Upper lobe of left lung (tissue), 6 donors: ENCODE data around the gene RFK. TPM values are rescaled to one million over a fixed set of nuclear protein-coding genes. Genes with fewer than 3 reads are reported as not detected.

Experiments used
- ATAC-seq, 2 donors: fragments of 200-7000 bp; cut with Tn5 transposase; one replicate each; pipeline ENCODE4 v1.9.1; 2022; ENCODE audit warnings: mild to moderate bottlenecking in 2 of 2, moderate library complexity in 2 of 2; ENCODE audit not compliant: low FRiP score in 2 of 2
- DNase-seq, 2 donors: peaks; one replicate each; pipeline ENCODE4 v3.0.0-alpha.2; 2019 to 2020
- H3K27ac ChIP-seq, 4 donors: fragments of 200-600 bp; sonication (generic); one replicate each; pipeline ENCODE4 v1.5.1; 2016 to 2019
- H3K27me3 ChIP-seq, 4 donors: fragments of 200-600 bp; sonication (generic); one replicate each; pipeline ENCODE4 v1.5.1; 2017 to 2019
- H3K36me3 ChIP-seq, 4 donors: fragments of 200-600 bp; sonication (generic); one replicate each; pipeline ENCODE4 v1.5.1; 2016 to 2019
- H3K4me1 ChIP-seq, 4 donors: fragments of 200-600 bp; sonication (generic); one replicate each; pipeline ENCODE4 v1.5.1; 2018 to 2019
- H3K4me3 ChIP-seq, 4 donors: fragments of 200-600 bp; sonication (generic); one replicate each; pipeline ENCODE4 v1.5.1; 2017 to 2019; ENCODE audit warnings: mild to moderate bottlenecking in 2 of 4, moderate library complexity in 1 of 4
- H3K9me3 ChIP-seq, 4 donors: fragments of 200-600 bp; sonication (generic); one replicate each; pipeline ENCODE4 v1.5.1; 2018 to 2019
- CTCF ChIP-seq, 6 experiments: fragments of 450-650 bp in 4 of 6; fragments of 200-600 bp in 2 of 6; sonication (generic) in 2 of 6; IDR thresholded peaks; one replicate each; pipeline ENCODE4 v1.5.1; 2016 to 2019; ENCODE audit warnings: antibody characterized with exemption in 6 of 6
- EP300 ChIP-seq, 4 donors: sonication (generic); formaldehyde crosslinking; IDR thresholded peaks; one replicate each; pipeline ENCODE4 v1.5.1; 2017; ENCODE audit warnings: antibody characterized with exemption in 4 of 4, control low read depth in 2 of 4
- POLR2A ChIP-seq, 4 donors: fragments of 450-650 bp; IDR thresholded peaks; one replicate each; pipeline ENCODE4 v1.5.1; 2016 to 2017; ENCODE audit warnings: antibody characterized with exemption in 4 of 4, mild to moderate bottlenecking in 2 of 4
- POLR2AphosphoS5 ChIP-seq, 2 donors: sonication (generic); formaldehyde crosslinking; IDR thresholded peaks; one replicate each; pipeline ENCODE4 v1.5.1; 2017; ENCODE audit warnings: antibody characterized with exemption in 2 of 2
- WGBS, 2 donors: methylation state at CpG; one replicate each; pipeline ENCODE4 v1.1.5; 2017 to 2018; 5-methylcytosine and 5-hydroxymethylcytosine counted together
- total RNA-seq, 6 donors: library from RNA; depleted of rRNA in 4 of 6; stranded (reverse); fragments of >200 nt in 4 of 6; gene quantifications; one replicate each; pipeline versions ENCODE4 v1.1.0 to v1.2.1, GENCODE V29; 2016 to 2021
- donor health status: DM: no; HTN: no; CAD: no; lungs with moderate emphysema.
- donor health status: DM: no; HTN: yes; CAD: no; lungs with severe emphysema.

RFK gene
- total RNA-seq, 6 donors from 2014 or later = 4.8 to 24.3 (median 14.7) TPM

- no peak for TF ChIP-seq EP300 (IDR thresholded peaks at IDR 0.05)
- no peak for TF ChIP-seq CTCF (IDR thresholded peaks at IDR 0.05)
- no peak for TF ChIP-seq POLR2A (IDR thresholded peaks at IDR 0.05)
- TF ChIP-seq POLR2AphosphoS5 (IDR thresholded peaks at IDR 0.05) = no peak
- no peak overlapping the region for H3K27ac ChIP-seq
- H3K27me3 ChIP-seq = no peaks in the 10 kb centered on the region
- no peaks in the 10 kb centered on the region for H3K9me3 ChIP-seq
- H3K4me1 ChIP-seq = no peaks in the 10 kb centered on the region
- H3K36me3 ChIP-seq = no peaks in the 10 kb centered on the region
- ATAC-seq (no peak), DNase-seq (no peak)
- H3K4me3 ChIP-seq = no peak overlapping the region
- 76 to 80% methylated on average over 4 of the region's 4 CpGs for WGBS, 2 donors
Observed at GRCh38 chr9:76352026-76352620, 42.1 kb downstream of the RFK start.

GRCh38 chr9:76351006-76351405 lies 43.2 kb downstream of the RFK start:
- no peaks in the 10 kb centered on the region for H3K27me3 ChIP-seq
- no peaks in the 10 kb centered on the region for H3K9me3 ChIP-seq
- no peaks in the 10 kb centered on the region for H3K4me1 ChIP-seq
- TF ChIP-seq POLR2AphosphoS5 (IDR thresholded peaks at IDR 0.05) = no peak
- no peak for TF ChIP-seq CTCF (IDR thresholded peaks at IDR 0.05)
- no peak for TF ChIP-seq POLR2A (IDR thresholded peaks at IDR 0.05)
- no peak for TF ChIP-seq EP300 (IDR thresholded peaks at IDR 0.05)
- no peak for ATAC-seq
- no peak overlapping the region for H3K27ac ChIP-seq
- 53 to 63% methylated on average over 3 of the region's 3 CpGs for WGBS, 2 donors
- no peak overlapping the region for H3K4me3 ChIP-seq
- DNase-seq = no peak
- no peaks in the 10 kb centered on the region for H3K36me3 ChIP-seq

GRCh38 chr9:76349865-76350264 lies 44.4 kb downstream of the RFK start:
- ATAC-seq = no peak
- no peak for DNase-seq
- Histone ChIP-seq H3K4me1 (no peaks in the 10 kb centered on the region), H3K4me3 (no peak overlapping the region), H3K9me3 (no peaks in the 10 kb centered on the region), H3K27ac (no peak overlapping the region), H3K36me3 (no peaks in the 10 kb centered on the region), H3K27me3 (no peaks in the 10 kb centered on the region)
- 68 to 91% methylated on average over 1 of the region's 1 CpG for WGBS, 2 donors
- TF ChIP-seq CTCF (IDR thresholded peaks at IDR 0.05) = no peak
- TF ChIP-seq POLR2AphosphoS5 (IDR thresholded peaks at IDR 0.05) = no peak
- no peak for TF ChIP-seq POLR2A (IDR thresholded peaks at IDR 0.05)
- TF ChIP-seq EP300 (IDR thresholded peaks at IDR 0.05) = no peak

GRCh38 chr9:76342858-76343257 lies 51.4 kb downstream of the RFK start:
- Histone ChIP-seq H3K9me3 (no peaks in the 10 kb centered on the region), H3K27me3 (no peaks in the 10 kb centered on the region), H3K4me1 (no peaks in the 10 kb centered on the region), H3K4me3 (no peak overlapping the region), H3K36me3 (no peaks in the 10 kb centered on the region), H3K27ac (no peak overlapping the region)
- no peak for ATAC-seq
- DNase-seq = no peak
- WGBS, 2 donors = 92 to 93% methylated on average over 2 of the region's 2 CpGs
- TF ChIP-seq EP300 (IDR thresholded peaks at IDR 0.05) (no peak), CTCF (IDR thresholded peaks at IDR 0.05) (no peak), POLR2A (IDR thresholded peaks at IDR 0.05) (no peak), POLR2AphosphoS5 (IDR thresholded peaks at IDR 0.05) (no peak)

- Histone ChIP-seq H3K27me3 (no peaks in the 10 kb centered on the region), H3K4me3 (no peak overlapping the region), H3K36me3 (no peaks in the 10 kb centered on the region), H3K9me3 (no peaks in the 10 kb centered on the region), H3K27ac (no peak overlapping the region), H3K4me1 (no peaks in the 10 kb centered on the region)
- 70 to 71% methylated on average over 1 of the region's 1 CpG for WGBS, 2 donors
- no peak for TF ChIP-seq POLR2AphosphoS5 (IDR thresholded peaks at IDR 0.05)
- no peak for TF ChIP-seq CTCF (IDR thresholded peaks at IDR 0.05)
- no peak for TF ChIP-seq POLR2A (IDR thresholded peaks at IDR 0.05)
- no peak for TF ChIP-seq EP300 (IDR thresholded peaks at IDR 0.05)
- ATAC-seq (no peak), DNase-seq (no peak)
Observed at GRCh38 chr9:76342201-76342600, 52.0 kb downstream of the RFK start.
